ENCODE measurements around the gene TBC1D2B.
"Not testable (repeated sequence)": the region's sequence is repeated elsewhere in the genome, so short reads cannot be mapped to it uniquely, and the experiment has no call there.

TBC1D2B gene

DNA sequence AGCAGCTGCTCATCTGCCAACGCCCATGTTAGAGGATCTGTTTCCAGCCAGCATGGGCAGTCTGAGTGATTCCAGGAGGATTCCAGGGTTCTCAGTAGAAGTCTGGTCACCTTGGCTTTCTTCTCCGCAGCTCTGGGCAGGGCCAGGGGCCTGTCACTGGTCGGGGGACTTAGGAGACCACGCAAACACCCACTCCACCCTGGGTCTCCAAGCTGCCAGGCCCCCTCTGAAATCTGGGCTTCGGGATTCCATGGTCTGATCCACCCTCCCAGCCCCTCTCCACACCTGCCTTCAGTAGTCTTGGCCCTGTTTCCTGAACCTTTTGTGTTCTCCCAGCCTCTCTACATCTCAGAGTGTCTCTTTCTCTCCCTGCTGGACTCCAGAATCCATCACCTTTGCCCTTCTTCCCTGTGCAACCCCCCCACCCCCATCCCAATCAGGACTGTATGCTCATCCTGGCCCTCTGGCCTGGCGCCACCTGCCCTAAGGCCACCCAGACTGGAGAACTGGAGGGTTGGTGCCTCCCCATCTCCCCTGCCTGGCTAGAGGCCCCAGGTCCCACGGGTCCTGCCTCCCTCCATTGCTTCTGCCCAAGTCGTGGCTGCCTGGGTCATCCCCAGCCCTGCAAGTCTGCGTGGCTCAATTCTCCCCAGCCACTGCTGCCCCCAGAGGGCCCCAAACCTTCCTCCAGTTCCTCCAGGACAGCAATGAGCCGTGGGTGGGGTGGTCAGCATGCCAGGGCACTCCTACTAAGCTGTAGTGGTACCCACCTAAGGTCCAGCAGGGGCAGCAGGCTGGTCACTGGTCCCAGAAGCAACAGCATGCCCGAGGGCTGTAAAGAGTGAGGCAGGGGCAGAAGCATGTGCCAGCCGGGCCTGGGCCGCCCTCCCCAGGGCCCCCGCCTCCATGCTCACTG is 102.8 kb downstream of the TBC1D2B start:
- FAIRE-seq = no peak
- DNase-seq (ENCODE audit: insufficient read length, low spot score) = no peak
- TF ChIP-seq, protein P1, sequence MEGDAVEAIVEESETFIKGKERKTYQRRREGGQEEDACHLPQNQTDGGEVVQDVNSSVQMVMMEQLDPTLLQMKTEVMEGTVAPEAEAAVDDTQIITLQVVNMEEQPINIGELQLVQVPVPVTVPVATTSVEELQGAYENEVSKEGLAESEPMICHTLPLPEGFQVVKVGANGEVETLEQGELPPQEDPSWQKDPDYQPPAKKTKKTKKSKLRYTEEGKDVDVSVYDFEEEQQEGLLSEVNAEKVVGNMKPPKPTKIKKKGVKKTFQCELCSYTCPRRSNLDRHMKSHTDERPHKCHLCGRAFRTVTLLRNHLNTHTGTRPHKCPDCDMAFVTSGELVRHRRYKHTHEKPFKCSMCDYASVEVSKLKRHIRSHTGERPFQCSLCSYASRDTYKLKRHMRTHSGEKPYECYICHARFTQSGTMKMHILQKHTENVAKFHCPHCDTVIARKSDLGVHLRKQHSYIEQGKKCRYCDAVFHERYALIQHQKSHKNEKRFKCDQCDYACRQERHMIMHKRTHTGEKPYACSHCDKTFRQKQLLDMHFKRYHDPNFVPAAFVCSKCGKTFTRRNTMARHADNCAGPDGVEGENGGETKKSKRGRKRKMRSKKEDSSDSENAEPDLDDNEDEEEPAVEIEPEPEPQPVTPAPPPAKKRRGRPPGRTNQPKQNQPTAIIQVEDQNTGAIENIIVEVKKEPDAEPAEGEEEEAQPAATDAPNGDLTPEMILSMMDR (IDR thresholded peaks at IDR 0.05; ENCODE audit: insufficient read depth, missing control alignments) = no peak

- TF ChIP-seq, protein P1 (IDR thresholded peaks at IDR 0.05; ENCODE audit: insufficient read depth, missing control alignments) = no peak
- DNase-seq (ENCODE audit: insufficient read length, low spot score) (no peak), FAIRE-seq (no peak)
Measured at GRCh38 chr15:77974098-77974414, 103.5 kb downstream of the TBC1D2B start.

DNA sequence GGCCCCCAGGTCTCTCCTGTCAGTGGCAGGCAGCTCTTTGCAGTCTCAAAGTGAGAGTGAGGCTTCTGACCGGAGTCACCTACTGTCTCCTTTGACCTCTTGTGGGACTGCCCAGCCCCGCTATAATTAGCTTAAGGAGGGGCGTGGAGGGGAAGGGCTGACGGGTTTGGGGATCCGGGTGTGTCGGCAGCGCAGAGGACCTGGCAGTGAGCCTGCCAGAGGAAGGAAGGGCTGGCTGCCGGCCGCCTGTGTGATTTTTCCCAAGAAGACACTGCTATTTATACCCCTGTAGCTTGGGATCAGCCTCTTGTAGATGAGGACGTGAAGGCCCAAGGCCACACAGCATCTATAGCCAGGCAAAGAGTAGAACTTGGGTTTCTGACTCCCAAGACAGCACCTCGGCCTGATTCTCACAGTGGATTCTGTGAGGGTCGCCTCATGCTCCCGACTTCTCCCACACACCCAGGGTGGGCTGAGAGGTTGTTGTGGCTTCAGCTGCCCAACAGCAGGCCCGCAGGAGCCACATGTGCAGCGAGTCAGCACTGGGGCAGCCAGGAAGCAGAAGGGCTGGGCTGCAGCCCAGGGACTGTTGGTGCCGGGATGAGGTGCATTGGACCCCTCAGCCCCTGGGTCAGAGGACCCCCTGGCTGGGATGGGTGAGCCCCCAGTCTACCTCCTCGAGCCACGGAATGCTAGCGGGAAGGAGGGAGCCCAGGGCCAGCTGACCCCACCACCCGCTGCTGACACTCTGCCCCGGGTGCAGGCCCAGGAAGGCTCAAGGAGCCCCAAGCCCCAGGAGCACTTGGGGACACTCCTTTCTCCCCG is 104.0 kb downstream of the TBC1D2B start:
- DNase-seq (ENCODE audit: insufficient read length, low spot score); FAIRE-seq: not testable (repeated sequence)

GRCh38 chr15:77972706-77973105 is 104.8 kb downstream of the TBC1D2B start:
- DNase-seq (ENCODE audit: insufficient read length, low spot score); FAIRE-seq: not testable (repeated sequence)

GRCh38 chr15:77971875-77972274 is 105.6 kb downstream of the TBC1D2B start:
- DNase-seq (ENCODE audit: insufficient read length, low spot score); FAIRE-seq: not testable (repeated sequence)

DNA sequence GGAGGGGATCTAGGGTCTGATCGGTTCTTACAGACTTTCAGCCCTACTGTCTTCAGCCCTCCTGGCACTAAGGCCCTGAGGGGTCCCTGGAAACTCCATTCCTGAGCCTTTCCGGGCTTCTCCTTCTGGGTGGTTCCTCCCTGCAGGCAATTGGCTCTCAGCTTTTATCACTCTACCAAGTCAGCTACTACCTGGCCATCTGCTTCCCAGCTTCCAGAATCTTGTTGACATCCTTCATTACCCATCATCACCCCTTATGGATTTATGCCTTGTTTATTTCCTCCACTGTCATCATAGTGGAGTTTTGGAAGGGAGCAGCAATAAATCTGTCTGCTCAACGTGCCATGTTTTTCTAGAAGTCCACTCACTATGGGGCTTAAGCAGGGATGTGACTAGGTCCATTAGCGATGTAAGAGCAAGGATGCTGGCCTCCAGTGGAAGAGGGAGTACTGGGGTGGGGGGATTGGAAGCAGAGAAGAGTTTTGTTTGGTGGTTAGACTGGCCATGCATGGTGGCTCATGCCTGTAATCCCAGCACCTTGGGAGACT is 106.6 kb downstream of the TBC1D2B start:
- not testable (repeated sequence) for DNase-seq (ENCODE audit: insufficient read length, low spot score); FAIRE-seq

DNA sequence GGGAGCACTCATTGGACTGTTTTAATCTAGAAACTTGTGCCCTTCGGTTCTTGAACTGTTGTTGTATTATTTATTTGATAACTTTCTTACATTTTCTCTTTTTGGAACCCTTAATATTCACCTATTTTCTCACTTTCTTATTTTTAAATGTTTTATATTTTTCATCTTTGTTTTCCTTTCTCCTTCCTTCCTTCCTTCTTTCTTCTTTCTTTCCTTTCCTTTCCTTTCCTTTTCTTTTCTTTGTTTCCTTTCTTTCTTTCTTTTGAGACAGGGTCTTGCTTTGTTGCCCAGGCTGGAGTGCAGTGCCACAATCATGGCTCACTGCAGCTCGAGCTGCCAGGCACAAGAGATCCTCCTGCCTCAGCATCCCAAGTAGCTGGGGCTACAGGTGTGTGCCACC is 108.5 kb downstream of the TBC1D2B start:
- FAIRE-seq = no peak
- TF ChIP-seq, protein P1 (IDR thresholded peaks at IDR 0.05; ENCODE audit: insufficient read depth, missing control alignments) = no peak

DNA sequence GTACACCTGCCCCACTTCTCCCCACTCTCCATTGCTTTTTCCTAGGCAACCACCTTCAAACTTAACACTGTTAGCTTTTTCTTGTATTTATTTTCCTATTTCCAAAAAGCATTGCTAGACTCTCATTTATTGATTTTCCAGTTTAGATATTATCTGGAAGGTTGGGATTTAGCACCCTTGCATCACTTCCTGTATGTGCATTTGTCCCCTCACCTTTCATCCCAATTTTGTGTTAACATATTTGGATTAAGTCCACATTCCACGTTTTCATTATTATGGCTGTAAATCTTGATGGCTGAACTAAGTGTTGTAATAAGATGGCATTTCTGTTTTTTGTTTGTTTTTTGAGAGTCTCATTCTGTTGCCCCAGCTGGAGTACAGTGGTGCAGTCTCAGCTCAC is 109.7 kb downstream of the TBC1D2B start:
- FAIRE-seq (no peak), DNase-seq (ENCODE audit: insufficient read length, low spot score) (no peak)
- TF ChIP-seq, protein P1 (IDR thresholded peaks at IDR 0.05; ENCODE audit: insufficient read depth, missing control alignments) = no peak

More for the DNA sequence above, 108.5 kb downstream of the TBC1D2B start:
- no peak for DNase-seq (ENCODE audit: insufficient read length, low spot score)

GRCh38 chr15:77967235-77967615 is 110.3 kb downstream of the TBC1D2B start:
- DNase-seq (ENCODE audit: insufficient read length, low spot score) = not testable (repeated sequence)

More at GRCh38 chr15:77967235-77967615, 110.3 kb downstream of the TBC1D2B start:
- not testable (repeated sequence) for FAIRE-seq

Measured in D721Med (cell line).